Measurements from ENCODE around the gene SKAP2.

The SKAP2 gene

GRCh38 chr7:26629696-26630095 lies 234.7 kb downstream of the SKAP2 start:
- no peak for DNase-seq

GRCh38 chr7:26627891-26628341 lies 236.5 kb downstream of the SKAP2 start:
- DNase-seq, result no peak

GRCh38 chr7:26627221-26627620 lies 237.2 kb downstream of the SKAP2 start:
- no peak for DNase-seq

- no peak for DNase-seq
These were observed 237.7 kb downstream of the SKAP2 start for GRCh38 chr7:26626687-26627086.

- no peak for DNase-seq
These were observed 238.2 kb downstream of the SKAP2 start for GRCh38 chr7:26626156-26626555.

GRCh38 chr7:26625286-26625685 lies 239.1 kb downstream of the SKAP2 start:
- no peak for DNase-seq

- DNase-seq, result no peak
These were observed 239.6 kb downstream of the SKAP2 start for GRCh38 chr7:26624839-26625238.

- no peak for DNase-seq
These were observed 240.0 kb downstream of the SKAP2 start for GRCh38 chr7:26624431-26624830.

GRCh38 chr7:26620352-26620751 lies 244.0 kb downstream of the SKAP2 start:
- DNase-seq, result no peak

- no peak for DNase-seq
These were observed 244.9 kb downstream of the SKAP2 start for GRCh38 chr7:26619348-26619984.

GRCh38 chr7:26618898-26619297 lies 245.5 kb downstream of the SKAP2 start:
- DNase-seq, result no peak

GRCh38 chr7:26618449-26618848 lies 245.9 kb downstream of the SKAP2 start:
- DNase-seq, result no peak

Measured in activated CD8-positive, alpha-beta memory T cell treated with anti-CD3 and anti-CD28 coated beads, Interleukin-2, amount 50 U/mL, for 48 hours (primary cell).